AG20443 (cell line): ENCODE data around the gene ELOVL3.
"Not testable (repeated sequence)": the region's sequence is repeated elsewhere in the genome, so short reads cannot be mapped to it uniquely, and the experiment has no call there.

Experiments used
- DNase-seq: peaks from one replicate; pipeline ENCODE4 v3.0.0; 2012; ENCODE audit warnings: low spot score, mixed read lengths

Gene ELOVL3

DNA sequence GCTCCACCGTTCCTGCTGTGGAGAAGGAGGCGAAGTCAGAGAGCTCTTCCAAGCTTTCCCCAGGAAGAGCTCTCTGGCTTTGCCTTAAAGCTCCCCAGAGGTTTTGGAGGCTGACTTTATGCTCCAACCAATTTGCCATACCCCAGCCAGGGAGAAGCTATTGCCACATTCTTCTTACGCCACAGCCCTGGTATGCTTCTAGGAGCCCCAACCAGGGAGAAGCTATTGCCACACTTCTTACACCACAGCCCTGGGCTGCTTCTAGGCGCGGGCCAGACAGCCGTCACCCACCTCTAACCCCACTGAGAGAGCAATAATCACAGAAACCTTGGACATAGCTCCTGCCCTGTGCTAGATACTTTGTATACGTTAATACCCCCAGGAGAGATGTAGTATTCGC is 951 bp downstream of the ELOVL3 start:
- DNase-seq: peak; percentile 83

GRCh38 chr10:102229810-102230263 is 3.7 kb downstream of the ELOVL3 start:
- peak; percentile 79 for DNase-seq

DNA sequence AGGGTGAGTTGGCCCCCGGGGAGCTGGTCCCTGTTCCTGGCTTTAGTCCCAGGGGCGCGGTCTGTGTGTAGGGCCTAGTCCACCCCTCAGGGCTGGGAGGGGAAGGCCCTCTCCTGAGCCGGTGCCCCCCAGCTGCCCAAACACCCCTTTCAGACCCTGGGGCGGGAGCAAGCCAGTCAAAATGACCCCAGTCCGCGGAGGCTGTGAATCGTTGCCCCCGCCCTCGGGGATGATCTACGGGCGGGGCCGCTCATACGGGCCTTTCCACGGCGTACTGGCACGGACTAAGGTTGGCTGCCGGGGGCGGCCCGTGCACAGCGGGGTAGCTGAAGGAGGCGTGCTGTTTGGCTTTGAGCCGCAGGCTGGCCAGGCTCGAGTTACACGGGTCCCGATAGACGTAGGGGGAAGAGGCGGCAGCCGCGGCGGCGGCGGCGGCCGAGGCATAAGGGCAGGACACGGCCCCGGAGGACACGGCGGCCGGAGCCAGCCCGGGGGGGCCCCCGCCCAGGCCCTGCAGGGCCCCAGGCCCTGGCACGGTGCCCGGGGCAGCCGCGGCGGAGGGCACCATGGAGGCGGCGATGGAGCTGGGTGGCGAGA is 4.3 kb downstream of the ELOVL3 start:
- peak; percentile 71 for DNase-seq

- peak; percentile 32 for DNase-seq
Observed at GRCh38 chr10:102230861-102231356, 4.8 kb downstream of the ELOVL3 start.

DNA sequence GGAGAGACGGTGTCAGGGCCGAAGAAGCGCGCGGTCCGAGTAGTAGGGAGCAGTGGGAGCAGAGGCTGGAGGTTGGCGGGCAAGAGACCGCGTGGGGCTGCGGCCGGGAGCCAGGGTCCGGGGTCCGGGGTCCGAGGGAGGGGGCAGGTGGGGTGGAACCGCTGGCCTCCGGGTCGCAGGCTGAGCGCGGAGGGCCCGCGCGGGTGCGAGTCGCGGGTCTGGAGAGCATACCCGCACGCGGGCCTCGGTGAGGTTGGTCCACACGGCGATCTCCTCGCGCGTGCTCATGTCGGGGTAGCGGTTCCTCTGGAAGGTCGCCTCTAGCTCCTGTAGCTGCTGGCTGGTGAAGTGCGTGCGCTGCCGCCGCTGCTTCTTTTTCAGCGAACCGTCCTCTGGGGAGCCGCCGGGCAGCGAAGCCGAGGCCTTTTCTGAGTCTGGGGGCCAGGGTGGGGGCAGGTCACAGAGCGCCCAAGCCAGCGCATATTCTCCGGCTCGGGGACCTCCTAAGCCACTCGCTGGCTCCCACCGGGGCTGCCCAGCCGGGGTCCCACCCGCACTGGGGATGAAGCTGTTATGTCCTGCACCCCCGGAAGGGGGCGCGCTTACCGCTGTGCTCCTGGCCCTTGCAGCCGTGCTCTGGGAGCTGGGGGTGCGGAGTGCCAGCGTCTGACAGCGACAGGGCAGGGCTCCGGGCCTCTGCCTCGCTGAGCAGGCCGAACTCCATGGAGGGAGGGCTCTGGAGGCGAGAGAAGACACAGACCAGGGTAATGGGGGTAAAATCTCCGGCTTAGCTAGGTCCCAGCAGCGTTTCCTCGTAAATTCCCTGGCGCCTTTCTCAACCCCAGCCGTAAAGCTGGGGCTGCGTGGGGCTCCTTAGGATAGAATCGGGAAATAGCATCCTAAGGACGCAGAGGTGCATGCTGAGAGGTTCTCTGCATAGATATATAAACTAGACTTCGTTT is 5.5 kb downstream of the ELOVL3 start:
- peak; percentile 69 for DNase-seq

GRCh38 chr10:102233997-102234396 is 7.9 kb downstream of the ELOVL3 start:
- no peak for DNase-seq

DNA sequence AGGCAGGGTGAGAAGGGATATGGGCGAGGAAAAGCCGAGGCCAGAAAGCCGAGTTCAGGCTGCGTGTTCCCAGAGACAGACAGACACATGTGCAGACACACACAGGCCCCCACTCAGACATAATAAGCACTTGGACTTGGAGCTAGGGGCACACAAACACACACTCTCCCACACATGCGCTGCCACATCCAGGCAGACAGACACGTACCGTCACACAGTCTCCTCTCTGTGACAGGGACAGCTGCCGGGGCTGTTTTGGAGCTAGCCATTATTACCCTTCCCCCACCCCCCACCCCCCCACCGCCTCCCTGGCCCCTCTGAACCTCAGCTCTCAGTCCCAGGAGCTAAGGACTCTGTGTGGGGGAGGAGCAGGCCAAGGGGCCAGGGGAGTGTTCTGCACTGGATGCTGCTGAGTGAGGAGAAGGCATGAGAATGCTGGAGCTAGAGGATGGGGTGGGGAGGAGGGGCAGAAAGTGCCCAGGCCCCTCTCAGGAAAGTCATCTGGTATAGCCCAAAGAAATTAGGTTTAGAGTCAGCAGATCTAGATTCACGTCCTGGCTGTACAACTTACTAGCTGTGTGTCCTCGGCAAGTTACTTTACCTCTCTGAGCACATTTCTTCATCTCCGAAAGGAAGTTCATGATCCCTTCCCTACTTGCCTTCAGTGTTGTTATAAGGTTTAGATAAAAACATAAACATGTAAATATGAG is 8.9 kb downstream of the ELOVL3 start:
- DNase-seq: no peak

DNA sequence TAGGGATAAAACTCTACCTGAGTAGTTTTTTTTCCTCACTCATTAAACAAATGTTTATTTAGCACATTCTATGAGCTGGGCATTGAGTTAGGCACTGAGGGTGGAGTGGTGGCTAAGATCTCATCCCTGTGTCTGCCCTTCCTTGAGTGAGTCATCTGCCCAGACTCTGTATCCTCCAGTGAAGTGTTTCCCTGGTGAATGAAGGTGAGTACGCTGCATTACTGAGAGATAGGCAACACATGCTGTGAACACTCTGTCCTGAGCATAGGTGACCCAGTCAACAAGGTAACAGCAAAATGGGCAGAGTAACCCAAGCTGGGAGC is 9.5 kb downstream of the ELOVL3 start:
- DNase-seq: peak; percentile 29

DNA sequence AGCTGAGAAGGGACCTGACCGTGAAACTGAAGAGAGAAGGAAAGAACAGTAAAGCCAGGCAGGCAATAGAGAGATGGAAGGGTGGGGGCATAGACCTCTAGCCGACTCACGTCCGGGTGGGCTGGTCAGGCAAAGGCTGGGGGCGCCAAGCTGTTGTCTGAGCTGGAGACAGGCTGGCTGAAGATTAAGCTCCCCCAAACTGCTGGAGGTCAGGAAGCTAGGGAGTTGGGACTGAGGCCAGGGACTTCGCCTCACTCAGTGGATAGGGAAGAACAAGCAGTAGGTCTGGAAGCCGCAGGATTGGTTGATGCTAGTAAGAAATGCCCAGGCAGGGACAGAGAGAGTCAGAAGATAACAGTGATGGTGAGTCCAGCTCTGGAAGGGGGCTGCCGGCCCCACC is 9.9 kb downstream of the ELOVL3 start:
- DNase-seq: no peak

- DNase-seq: no peak
Observed at GRCh38 chr10:102237711-102238252, 11.7 kb downstream of the ELOVL3 start.

GRCh38 chr10:102240467-102241031 is 14.4 kb downstream of the ELOVL3 start:
- DNase-seq: peak; percentile 42

GRCh38 chr10:102241032-102241443 is 14.9 kb downstream of the ELOVL3 start:
- DNase-seq: no peak

DNA sequence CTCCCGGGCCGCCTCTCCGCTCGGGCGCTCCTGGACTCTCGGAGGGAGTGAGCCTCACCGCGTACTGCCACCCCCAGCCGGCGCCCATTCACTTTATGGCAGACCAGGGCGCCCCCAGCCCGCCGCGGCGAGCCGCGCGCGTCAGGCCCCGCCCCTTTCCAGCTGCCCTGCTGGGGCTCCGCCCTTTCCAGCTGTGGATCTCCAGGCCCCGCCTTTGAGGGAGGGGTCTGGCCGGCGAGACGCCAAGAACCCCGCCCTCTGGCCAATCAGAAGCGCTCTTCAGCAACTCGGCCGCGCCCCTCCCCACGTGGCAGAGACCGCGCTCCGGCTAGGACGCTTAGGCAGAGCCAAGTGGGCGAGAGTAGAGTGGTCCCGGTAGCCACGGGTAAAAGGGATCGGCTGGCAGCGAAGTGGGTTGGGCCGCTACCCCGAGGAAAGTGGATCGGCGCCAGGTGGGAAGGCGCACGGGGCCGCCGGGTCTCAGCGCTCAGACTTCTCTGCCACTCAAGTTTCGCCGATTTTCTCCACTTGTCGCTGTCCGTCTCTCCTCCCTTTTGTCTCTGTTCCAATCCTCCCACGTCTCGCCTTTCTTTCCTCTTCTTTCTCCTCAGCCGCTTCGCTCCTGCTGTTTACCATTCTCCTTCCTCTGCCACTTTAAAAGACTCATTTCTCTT is 15.5 kb downstream of the ELOVL3 start, which contains the start of gene PITX3:
Gene PITX3 (minus strand): TSS at position 69 of the 674 bp plus-strand sequence. CDS start 9,432 bp downstream, outside the sequence.
- DNase-seq: peak; percentile 97

DNA sequence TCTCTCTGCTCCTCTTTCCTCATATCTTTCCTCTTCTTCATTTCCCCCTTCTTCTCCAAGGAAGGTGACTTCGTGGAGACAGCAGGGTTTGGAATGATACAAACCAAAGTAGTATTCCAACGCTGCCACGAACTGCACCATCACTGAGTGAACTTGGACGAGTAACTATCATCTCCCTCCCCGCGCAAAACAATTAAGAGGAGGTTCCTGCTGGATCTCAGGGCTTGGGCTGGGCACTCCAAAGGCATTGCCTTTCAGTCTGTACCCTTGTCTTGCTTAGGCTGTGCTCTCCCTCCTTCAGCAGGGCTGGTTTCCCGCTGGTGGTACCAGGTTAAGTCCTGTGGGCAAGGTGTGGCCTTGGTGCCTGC is 16.0 kb downstream of the ELOVL3 start:
- DNase-seq: no peak

GRCh38 chr10:102243309-102243708 is 17.2 kb downstream of the ELOVL3 start:
- DNase-seq: peak; percentile 76

DNA sequence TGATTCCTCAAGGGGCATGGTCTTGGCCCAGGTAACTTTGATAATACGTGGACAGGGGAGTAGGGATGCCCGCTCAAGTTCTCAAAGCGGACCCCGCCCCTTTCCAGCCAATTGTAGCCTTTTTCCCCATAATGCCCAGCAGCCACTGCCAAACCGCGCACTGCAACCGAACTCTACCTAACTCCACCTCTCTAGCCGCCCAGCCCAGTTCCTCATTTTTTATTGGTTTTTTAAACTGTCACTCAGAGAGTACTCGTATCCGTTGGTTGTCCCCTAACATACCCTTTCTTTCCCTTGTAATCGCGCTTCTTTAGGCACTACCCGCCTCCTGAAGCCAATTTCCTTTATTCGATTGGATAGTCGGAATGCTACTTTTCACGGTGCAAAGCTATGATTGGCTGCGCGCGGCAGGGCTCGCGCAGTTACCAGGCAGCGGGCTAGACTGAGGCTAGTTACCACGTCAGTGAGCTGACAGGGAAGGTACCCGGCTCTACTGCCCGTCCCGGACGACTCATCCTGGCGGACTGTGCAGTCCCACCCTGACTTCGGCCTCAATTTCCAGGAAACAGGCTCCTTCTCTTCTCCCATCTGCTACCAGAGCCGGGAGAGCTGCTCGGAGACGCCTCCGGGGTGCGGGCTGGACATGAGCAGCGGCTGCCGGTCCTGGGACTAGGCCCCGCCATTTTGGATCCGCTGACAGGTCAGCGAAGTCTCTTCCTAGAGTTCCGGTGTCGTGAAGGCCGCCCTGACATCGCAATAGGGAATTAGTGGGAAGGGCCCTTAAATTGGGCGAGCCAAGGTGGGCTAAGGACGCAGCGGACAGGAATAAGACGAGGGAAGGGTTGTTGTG is 19.2 kb downstream of the ELOVL3 start, which contains the start of gene GBF1:
Gene GBF1 (plus strand): TSS at position 451 of the 850 bp plus-strand sequence. CDS start 13,407 bp downstream, outside the sequence.
- peak; percentile 95 for DNase-seq

DNA sequence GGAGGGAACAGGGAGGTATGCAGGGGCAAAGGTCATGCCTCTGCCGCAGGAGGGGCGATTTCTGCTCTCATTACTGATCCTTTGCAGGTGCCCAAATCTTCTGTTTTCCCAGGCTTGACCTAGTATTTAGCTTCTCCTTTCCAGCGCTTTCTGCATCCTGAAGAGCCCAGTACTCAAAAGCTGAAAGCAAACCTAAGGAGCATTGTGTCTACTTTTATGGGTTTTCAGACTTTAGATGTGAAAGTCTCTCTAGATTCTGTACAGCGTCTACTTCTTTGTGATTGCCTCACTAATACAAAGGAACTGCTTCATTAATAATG is 19.8 kb downstream of the ELOVL3 start:
- no peak for DNase-seq

DNA sequence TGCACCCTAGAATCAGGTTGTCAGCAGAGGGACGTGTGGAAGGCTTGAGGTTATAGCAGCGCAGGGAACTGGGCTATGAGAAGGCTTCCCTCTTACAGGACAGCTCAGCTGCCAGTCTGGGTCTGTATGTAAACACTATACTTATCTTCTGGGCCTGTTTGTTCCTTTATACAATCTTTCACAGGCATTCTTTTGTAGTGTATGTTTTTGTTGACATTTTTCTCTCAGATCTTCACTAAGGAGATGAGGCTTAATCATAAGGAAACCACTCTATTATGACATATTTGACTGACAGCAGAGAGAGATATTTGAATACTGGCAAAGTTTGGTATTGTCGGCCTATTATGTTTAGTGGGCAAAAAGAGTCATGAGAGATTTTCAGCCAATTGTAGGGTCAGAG is 20.2 kb downstream of the ELOVL3 start:
- no peak for DNase-seq

DNA sequence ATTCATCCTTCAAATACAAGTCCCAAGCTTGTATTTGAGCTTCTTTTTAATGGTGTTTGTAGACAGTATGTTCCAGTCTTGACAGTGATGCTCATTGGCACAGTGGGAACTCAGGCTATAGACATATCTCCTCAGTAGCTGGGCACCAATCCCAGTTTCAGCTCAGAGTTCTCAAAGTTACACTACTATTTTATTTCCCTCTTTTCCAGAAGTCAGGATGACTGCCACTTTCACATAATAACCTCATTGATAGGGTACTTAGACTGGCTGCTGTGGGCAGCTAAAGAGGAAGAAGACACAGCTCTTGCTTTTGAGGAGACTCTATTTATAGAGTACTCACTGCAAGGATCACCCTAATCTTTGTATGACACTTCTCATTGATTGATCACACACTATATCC is 21.6 kb downstream of the ELOVL3 start:
- DNase-seq: no peak

DNA sequence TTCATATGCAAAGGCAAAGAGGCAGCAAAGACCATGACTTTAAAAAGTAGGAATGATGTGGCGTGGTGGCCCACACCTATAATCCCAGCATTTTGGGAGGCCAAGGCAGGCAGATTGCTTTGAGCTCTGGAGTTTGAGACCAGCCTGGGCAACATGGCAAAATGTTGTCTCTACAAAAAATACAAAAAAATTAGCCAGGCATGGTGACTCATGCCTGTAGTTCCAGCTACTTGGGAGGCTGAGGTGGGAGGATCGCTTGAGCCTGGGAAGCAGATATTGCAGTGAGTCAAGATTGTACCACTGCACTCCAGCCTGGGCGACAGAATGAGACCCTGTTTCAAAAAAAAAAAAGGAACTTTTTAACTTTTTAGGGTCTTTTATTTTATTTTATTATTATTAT is 26.4 kb downstream of the ELOVL3 start:
- not testable (repeated sequence) for DNase-seq
